Activated T-helper 2 cell treated with anti-CD3 and anti-CD28 coated beads, Interferon-gamma antibody, Interleukin-2, Interleukin-4, amounts not matched to agents 10 μg/mL and 5 μg/mL and 100 μg/mL, durations not matched to agents 14 hours and 24 hours and 36 hours (primary cell): ENCODE measurements around the gene SDSL. TPM values are rescaled to one million over a fixed set of nuclear protein-coding genes. Genes with fewer than 3 reads are reported as not detected.

Experiments
- DNase-seq: peaks from one replicate; pipeline ENCODE4 v3.0.0; 2021; ENCODE audit warnings: low spot score
- H3K27ac Mint-ChIP-seq: one replicate; pipeline ENCODE4 v1.8.0; 2021; ENCODE audit warnings: mixed read lengths
- H3K27me3 Mint-ChIP-seq: one replicate; pipeline ENCODE4 v1.8.0; 2021; ENCODE audit warnings: low read depth, mixed read lengths
- H3K36me3 Mint-ChIP-seq: one replicate; pipeline ENCODE4 v1.8.0; 2021; ENCODE audit warnings: low read depth, mixed read lengths
- H3K4me1 Mint-ChIP-seq: one replicate; pipeline ENCODE4 v1.8.0; 2021; ENCODE audit warnings: low read depth, mixed read lengths
- H3K4me3 Mint-ChIP-seq: one replicate; pipeline ENCODE4 v1.8.0; 2021; ENCODE audit warnings: low read depth, mild to moderate bottlenecking, moderate library complexity, mixed read lengths
- H3K9me3 Mint-ChIP-seq: one replicate; pipeline ENCODE4 v1.8.0; 2021; ENCODE audit warnings: mixed read lengths
- intact Hi-C: fragments of 100-400 bp; cut with micrococcal nuclease; formaldehyde crosslinking; loops from one replicate; pipeline ENCODE4 v1.15.1; 2023
- total RNA-seq: library from RNA; stranded (reverse); gene quantifications from 2 replicates; pipeline ENCODE4 v1.2.3, GENCODE V29; 2022

SDSL gene
- total RNA-seq, 1 donor from 2014 or later: 0.46 TPM

DNA sequence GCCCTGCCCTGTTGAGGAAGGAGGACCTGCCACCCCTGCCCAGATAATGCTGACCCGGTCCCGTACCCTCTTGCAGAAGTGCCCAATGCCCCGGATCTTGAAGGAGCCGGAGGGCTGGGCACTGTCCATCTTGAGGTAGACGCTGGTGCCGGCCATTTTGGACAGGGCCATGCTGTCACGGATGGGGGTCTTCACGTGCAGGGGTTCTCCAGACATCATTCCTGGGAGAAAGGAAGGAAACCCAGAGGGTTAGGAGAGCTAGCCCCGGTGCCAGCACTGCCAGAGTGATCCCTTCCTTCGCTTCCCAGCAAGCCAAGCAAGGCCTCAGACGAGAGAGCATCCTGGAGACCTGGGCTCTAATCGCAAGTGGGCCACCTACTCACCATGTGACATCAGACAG lies 22.7 kb upstream of the SDSL start:
- intact Hi-C loops: no loop called here
- Mint-ChIP-seq H3K9me3 (no peaks in the 10 kb centered on the region), H3K4me3 (no peak overlapping the region), H3K4me1 (peaks cover 2% of the 10 kb centered on the region), H3K36me3 (no peaks in the 10 kb centered on the region), H3K27ac (no peak overlapping the region), H3K27me3 (peaks cover 5% of the 10 kb centered on the region)
- DNase-seq: no peak

DNA sequence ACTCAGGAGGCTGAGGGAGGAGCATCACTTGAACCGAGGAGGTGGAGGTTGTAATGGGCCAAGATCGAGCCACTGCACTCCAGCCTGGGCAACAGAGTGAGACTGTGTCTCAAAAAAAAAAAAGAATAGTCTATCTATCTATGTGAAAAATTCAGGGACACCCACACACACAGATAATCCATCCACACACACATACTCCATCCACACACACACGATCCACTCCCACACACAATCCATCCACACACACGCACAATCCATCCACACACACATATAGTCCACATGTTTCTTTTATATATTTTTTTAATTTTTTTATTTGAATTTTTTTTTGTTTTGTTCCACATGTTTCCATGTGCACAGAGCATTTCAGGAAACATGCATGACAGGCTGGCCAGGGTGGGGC lies 21.8 kb upstream of the SDSL start:
- Mint-ChIP-seq H3K27me3 (peaks cover 9% of the 10 kb centered on the region), H3K9me3 (no peaks in the 10 kb centered on the region), H3K4me1 (peaks cover 2% of the 10 kb centered on the region), H3K27ac (no peak overlapping the region), H3K4me3 (no peak overlapping the region), H3K36me3 (no peaks in the 10 kb centered on the region)
- no peak for DNase-seq
- intact Hi-C loops: no loop called here

DNA sequence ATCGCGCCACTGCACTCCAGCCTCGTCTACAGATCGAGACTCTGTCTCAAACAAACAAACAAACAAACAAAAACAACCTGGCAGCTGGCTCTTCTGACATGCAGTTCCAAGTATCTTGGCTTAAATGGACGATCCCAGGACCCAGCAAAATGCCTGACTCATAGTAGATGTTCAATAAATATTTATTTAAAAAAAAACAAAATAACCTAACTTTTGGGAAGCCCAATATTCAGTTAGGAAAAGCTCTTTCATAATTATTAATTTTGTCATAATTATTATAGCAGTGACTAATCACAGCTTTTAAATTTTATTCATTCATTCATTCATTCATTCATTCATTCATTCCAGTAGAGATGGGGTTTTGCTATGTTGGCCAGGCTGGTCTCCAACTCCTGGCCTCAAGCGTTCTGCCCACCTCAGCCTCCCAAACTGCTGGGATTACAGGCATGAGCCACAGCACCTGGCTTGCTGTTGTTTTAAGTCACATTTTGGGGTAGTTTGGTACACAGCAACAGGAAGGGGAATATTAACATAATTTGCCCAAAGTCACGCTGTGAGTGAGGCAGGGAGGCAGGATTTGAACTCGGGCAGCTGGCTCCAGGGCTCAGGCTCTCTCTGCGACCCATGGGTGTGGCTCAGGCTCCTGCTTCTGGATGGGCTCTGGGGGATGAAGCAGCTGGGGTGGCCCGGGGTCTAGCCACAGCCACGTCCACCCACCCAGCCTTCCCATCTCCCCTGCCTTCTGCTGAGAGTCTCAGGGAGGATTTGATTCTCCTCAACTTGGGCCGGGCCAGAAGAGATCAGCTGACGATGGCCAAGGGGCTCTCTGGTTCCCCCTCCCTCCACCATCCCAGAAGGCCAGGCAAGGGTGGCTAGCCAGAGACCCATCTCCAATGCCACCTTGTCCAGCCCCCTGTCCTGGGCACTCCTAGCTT lies 20.8 kb upstream of the SDSL start:
- no peak overlapping the region for H3K4me3 Mint-ChIP-seq
- no peaks in the 10 kb centered on the region for H3K36me3 Mint-ChIP-seq
- no peaks in the 10 kb centered on the region for H3K9me3 Mint-ChIP-seq
- peaks cover 14% of the 10 kb centered on the region for H3K27me3 Mint-ChIP-seq
- no peak for DNase-seq
- no peak overlapping the region for H3K27ac Mint-ChIP-seq
- intact Hi-C loops: no loop called here
- peaks cover 2% of the 10 kb centered on the region for H3K4me1 Mint-ChIP-seq

DNA sequence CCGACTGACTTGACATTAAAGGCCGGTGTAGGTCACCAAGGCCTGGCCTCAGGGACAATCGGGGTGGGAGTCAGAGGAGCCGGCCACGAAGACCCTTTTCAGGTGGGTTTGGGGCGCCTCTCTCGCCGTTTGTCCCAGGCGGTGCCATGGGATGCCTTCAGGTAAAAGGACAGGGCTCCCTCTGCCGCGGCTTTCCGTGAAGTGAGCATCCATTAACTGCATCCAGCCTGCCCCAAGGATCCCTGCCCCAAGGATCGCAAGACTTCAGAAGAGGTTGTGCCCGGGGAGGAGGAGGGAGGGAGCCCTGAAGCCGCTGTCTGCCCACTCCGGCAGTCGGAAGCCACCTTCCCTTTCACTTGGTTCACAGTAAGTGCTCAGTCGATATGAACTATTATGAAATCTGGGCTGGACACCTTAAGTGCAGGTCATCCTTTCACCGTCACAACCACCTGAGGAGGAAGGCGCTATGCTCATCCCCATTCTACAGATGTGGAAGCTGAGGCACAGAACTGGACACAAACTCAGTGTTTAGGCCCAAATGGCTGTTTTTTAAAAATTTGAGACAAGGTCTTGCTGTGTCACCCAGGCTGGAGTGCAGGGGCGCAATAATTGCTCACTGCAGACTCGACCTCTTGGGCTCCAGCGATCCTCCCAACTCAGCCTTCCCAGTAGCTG lies 19.5 kb upstream of the SDSL start:
- H3K9me3 Mint-ChIP-seq: no peaks in the 10 kb centered on the region
- intact Hi-C loops: no loop called here
- H3K36me3 Mint-ChIP-seq: no peaks in the 10 kb centered on the region
- DNase-seq: no peak
- no peak overlapping the region for H3K4me3 Mint-ChIP-seq
- peaks cover 2% of the 10 kb centered on the region for H3K4me1 Mint-ChIP-seq
- peaks cover 17% of the 10 kb centered on the region for H3K27me3 Mint-ChIP-seq
- no peak overlapping the region for H3K27ac Mint-ChIP-seq

DNA sequence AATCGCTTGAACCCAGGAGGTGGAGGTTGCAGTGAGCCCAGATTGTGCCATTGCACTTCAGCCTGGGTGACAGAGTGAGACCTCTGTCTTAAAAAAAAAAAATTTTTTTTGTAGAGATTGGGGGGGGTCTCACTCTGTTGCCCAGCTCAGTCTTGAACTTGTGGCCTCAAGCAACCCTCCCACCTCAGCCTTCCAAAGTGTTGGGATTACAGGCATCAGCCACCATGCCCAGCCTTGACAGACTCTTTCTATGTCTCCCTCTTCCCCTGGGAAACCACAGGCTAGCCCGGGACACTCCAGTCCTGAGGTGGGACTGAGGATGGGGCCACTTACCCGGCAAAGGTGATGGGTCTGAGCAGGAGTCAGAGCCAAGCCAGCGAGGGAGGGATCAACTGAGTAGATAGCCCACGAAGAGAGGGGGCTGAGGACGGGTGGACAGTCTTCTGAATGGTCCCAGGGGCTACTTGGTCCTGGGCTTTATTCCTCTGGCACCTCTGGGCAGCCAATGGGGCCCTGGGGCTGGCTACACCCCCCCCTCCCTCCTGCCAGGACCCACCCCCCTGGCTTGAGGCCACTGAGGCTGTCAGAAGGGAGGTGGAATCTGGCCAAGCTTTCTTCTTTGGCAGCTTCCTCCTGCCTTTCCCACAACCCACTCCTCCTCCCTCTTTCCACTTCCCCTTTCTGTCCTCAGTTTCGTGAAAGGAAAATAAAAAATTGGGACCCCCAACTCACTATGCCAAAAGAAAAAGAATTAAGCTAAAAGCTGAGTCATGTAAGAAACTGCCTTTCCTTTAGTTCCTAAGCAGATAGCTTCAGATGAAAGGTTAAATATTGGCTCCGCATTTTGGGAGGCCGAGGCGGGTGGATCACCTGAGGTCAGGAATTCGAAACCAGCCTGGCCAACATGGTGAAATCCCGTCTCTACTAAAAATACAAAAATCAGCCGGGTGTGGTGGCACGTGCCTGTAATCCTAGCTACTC lies 18.5 kb upstream of the SDSL start, which contains the start of gene SDS:
SDS (minus strand) TSS at position 453 of the 981 bp plus-strand sequence. CDS start 4,179 bp downstream, outside the sequence.
- no peak within 1 kb of the TSS for H3K4me3 Mint-ChIP-seq
- H3K27me3 Mint-ChIP-seq: peaks cover 17% of the 10 kb centered on the region
- no peak within 1 kb of the TSS for H3K27ac Mint-ChIP-seq
- H3K9me3 Mint-ChIP-seq: no peaks in the 10 kb centered on the region
- no peak for DNase-seq
- H3K36me3 Mint-ChIP-seq: no peaks in the 10 kb centered on the region
- peaks cover 2% of the 10 kb centered on the region for H3K4me1 Mint-ChIP-seq
- intact Hi-C loops: no loop called here

DNA sequence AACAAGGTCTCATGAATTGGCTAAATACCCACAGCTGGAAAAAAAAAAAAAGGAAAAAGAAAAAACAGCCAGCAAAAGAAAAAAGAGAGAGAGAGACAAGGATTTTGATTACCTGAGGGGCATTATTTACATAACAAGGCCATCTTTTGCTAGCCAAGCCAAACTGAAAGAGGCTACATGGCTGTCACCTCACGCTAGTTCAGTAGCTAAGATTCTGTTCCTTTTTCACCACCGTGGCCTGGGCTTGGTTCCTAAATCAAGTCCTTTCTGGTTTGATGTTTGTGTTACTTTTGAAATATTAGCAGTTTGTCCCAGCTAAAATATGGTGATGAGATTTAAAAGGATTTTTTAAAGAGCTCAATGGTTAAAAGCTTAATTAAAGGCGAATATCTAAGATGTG lies 16.5 kb upstream of the SDSL start:
- Mint-ChIP-seq H3K27me3 (peaks cover 17% of the 10 kb centered on the region), H3K4me3 (no peak overlapping the region), H3K4me1 (peaks cover 2% of the 10 kb centered on the region), H3K27ac (no peak overlapping the region), H3K36me3 (no peaks in the 10 kb centered on the region), H3K9me3 (no peaks in the 10 kb centered on the region)
- DNase-seq: no peak
- intact Hi-C loops: no loop called here

DNA sequence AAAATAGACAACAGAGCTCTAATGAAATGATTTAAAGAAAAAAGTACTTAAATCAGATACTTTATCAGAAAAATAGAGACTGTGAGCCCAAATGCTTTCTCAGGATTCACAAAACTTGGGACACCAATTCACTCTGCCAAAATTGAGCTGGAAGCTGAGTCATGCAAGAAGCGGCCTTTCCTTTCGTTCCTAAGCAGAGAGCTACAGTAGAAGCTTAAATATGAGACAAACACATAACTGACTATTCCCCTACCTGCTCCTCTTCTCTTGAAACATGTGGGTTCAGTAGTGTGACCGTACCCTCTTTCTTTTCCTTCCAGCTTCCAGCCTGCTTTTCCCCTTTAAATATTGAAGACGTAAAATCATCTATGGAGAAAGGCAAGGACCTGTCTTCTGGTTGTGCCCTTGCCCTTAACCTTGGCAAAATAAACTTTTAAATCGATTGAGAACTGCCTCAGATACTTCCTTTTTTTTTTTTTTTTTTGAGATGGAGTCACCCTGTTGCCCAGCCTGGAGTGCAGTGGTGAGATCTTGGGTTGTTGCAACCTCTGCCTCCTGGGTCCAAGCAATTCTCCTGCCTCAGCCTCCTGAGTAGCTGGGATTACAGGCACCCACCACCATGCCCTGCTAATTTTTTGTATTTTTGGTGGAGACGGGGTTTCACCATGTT lies 14.1 kb upstream of the SDSL start:
- Mint-ChIP-seq H3K36me3 (no peaks in the 10 kb centered on the region), H3K4me1 (peaks cover 2% of the 10 kb centered on the region), H3K4me3 (no peak overlapping the region), H3K27me3 (peaks cover 19% of the 10 kb centered on the region), H3K27ac (no peak overlapping the region), H3K9me3 (no peaks in the 10 kb centered on the region)
- intact Hi-C loops: no loop called here
- DNase-seq: no peak

DNA sequence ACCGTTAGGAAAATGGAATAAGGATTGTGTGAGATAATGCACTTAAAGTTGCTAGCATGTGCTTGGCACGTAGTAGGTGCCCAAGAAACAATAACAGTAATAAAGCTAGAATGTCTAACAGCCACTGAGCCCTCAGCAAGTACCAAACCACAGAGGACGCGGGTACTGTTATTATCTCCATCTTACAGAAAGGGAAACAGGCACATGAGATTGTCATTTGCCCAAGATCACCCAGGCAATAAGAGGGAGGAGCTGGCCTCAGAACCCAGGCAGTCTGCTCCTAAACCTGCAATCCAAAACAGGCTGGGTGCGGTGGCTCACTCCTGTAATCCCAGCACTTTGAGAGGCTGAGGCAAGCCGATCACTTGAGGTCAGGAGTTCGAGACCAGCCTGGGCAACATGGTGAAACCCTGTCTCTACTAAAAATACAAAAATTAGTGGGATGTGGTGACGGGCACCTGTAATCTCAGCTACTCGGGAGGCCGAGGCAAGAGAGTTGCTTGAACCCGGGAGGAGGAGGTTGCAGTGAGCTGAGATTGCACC lies 13.4 kb upstream of the SDSL start:
- H3K36me3 Mint-ChIP-seq: no peaks in the 10 kb centered on the region
- intact Hi-C loops: no loop called here
- H3K27ac Mint-ChIP-seq: no peak overlapping the region
- H3K4me3 Mint-ChIP-seq: no peak overlapping the region
- H3K9me3 Mint-ChIP-seq: no peaks in the 10 kb centered on the region
- H3K27me3 Mint-ChIP-seq: peaks cover 19% of the 10 kb centered on the region
- DNase-seq: no peak
- H3K4me1 Mint-ChIP-seq: peaks cover 2% of the 10 kb centered on the region

DNA sequence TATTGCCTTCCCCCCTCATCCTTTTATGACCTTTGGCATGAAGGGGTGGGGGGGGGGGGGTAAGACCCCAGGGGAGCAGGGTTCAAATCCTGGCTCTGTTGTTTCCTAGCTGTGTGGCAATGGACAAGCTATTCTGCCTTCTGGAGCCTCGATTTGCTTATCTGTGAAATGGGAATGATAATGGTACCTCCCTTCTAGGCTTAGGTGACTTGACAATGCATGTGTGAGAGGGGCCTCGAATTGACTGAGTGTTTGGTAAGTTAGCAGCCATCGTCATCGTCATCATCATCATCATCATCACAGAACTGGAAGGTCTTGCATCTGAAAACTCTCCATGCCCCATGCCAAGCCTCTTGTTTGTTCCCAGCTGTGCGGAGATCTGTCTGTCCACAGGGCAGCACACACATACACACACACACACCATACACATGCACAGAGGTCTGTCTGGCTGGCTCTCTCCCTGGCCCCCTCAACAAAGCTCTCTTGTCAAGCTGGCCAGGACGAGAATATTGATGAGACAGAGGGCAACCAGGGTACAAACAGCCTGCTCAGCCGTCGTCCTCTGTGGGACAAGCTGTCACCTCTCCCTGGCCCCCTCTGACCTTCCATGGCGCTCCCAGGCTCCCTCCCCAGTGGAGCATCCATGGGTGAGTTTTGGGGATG lies 12.6 kb upstream of the SDSL start:
- H3K4me3 Mint-ChIP-seq: no peak overlapping the region
- H3K27me3 Mint-ChIP-seq: peaks cover 12% of the 10 kb centered on the region
- DNase-seq: no peak
- intact Hi-C loops: no loop called here
- H3K36me3 Mint-ChIP-seq: no peaks in the 10 kb centered on the region
- no peaks in the 10 kb centered on the region for H3K4me1 Mint-ChIP-seq
- H3K27ac Mint-ChIP-seq: no peak overlapping the region
- no peaks in the 10 kb centered on the region for H3K9me3 Mint-ChIP-seq

DNA sequence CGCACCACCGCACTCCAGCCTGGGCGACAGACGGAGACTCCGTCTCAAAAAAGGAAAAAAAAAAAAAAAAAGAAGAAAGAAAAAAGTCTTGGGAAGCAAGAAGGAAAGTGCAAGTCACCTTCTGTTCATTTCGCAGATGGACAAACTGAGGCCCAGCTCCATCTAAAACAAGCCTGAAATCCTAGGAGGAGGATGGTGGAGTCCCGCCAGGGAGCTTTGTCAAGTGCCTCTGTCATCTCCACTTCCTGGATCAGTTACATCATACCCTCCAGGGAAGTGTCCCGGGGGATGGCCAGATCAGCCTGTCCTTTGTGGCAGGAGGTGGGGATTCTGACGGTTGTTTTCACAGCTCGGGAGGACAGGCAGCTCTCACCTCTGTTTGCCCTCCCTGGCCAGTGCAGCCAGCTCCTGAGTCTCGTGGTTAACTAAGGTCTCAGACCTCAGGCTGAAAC lies 8.7 kb upstream of the SDSL start:
- no peak overlapping the region for H3K4me3 Mint-ChIP-seq
- H3K27me3 Mint-ChIP-seq: peaks cover 10% of the 10 kb centered on the region
- DNase-seq: no peak
- H3K9me3 Mint-ChIP-seq: no peaks in the 10 kb centered on the region
- intact Hi-C loops: no loop called here
- no peaks in the 10 kb centered on the region for H3K36me3 Mint-ChIP-seq
- no peak overlapping the region for H3K27ac Mint-ChIP-seq
- no peaks in the 10 kb centered on the region for H3K4me1 Mint-ChIP-seq

DNA sequence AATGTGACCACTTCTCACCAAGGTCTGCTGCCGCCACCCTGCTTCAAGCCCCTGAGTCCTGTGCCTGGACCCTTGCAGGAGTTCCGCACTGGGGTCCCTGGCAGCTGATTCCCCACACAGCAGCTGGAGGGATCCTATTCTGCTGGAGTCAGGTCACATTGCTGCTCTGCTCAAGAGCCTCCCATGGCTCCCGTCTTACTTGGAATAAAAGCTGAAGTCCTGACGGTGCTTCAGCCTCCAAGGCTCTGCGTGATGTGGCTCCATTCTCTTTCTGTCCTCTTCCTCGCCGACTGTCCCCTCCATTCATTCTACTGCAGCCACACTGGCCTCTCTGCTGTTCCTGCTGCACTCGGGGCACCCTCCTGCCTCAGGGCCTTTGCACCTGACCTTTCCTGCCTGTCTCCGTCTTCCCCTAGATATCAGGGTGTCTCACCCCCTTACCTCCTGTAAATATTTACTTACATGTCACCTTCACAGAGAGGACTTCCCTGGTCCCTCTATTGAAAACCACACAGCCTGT lies 7.6 kb upstream of the SDSL start:
- Mint-ChIP-seq H3K4me3 (no peak overlapping the region), H3K4me1 (no peaks in the 10 kb centered on the region), H3K36me3 (no peaks in the 10 kb centered on the region), H3K9me3 (no peaks in the 10 kb centered on the region), H3K27me3 (peaks cover 10% of the 10 kb centered on the region), H3K27ac (no peak overlapping the region)
- DNase-seq: no peak
- intact Hi-C loops: no loop called here
